Muscle of arm (tissue), 12 donors: ENCODE measurements around the gene NPL. TPM values are rescaled to one million over a fixed set of nuclear protein-coding genes. Genes with fewer than 3 reads are reported as not detected.

Experiments used
- DNase-seq: peaks from one replicate; pipeline ENCODE4 v3.0.0-alpha.2; 2013
- polyA plus RNA-seq, 12 donors: library from polyadenylated mRNA; unstranded; fragments of 120-200 nt; gene quantifications; one replicate each; pipeline ENCODE4 v1.2.1, GENCODE V29; 2013; ENCODE audit not compliant: insufficient read length in 12 of 12

Gene NPL
- polyA plus RNA-seq, 12 donors = 3.9 to 22.6 (median 8.3) TPM; not detected in 1

GRCh38 chr1:182862827-182863226 lies 73.3 kb downstream of the NPL start:
- no peak for DNase-seq

GRCh38 chr1:182863940-182864339 lies 74.4 kb downstream of the NPL start:
- no peak for DNase-seq

- DNase-seq = no peak
Observed at GRCh38 chr1:182867861-182868260, 78.3 kb downstream of the NPL start.

- DNase-seq = no peak
Observed at GRCh38 chr1:182869241-182869666, 79.7 kb downstream of the NPL start.

GRCh38 chr1:182872881-182873280 lies 83.3 kb downstream of the NPL start:
- no peak for DNase-seq

- no peak for DNase-seq
Observed at GRCh38 chr1:182875889-182876288, 86.3 kb downstream of the NPL start.

GRCh38 chr1:182877331-182877730 lies 87.8 kb downstream of the NPL start:
- DNase-seq = no peak

GRCh38 chr1:182877842-182878241 lies 88.3 kb downstream of the NPL start:
- no peak for DNase-seq

Other genes starting within 250 kb of the NPL start
- gene RNASEL, start 200.5 kb upstream of the NPL start, polyA plus RNA-seq = 1 to 10 TPM in 11 of 12 donors, not detected in 1; 2.8 to 8.9 (median 5.9) TPM
- gene RGS16, start 185.4 kb upstream of the NPL start, polyA plus RNA-seq = 10 to 100 TPM in 5 of 12 donors, 1 to 10 TPM in 6, not detected in 1; 5.1 to 23.5 (median 9.3) TPM
- gene RGS8, start 105.2 kb upstream of the NPL start, polyA plus RNA-seq = under 1 TPM in 9 of 12 donors, not detected in 3; 0.03 to 0.20 (median 0.12) TPM
- 100 to 1,000 TPM in 11 of 12 donors, not detected in 1; 109 to 149 (median 135) TPM for gene DHX9, start 49.6 kb downstream of the NPL start, polyA plus RNA-seq
- 1 to 10 TPM in 1 of 12 donors, under 1 TPM in 9, not detected in 2; 0.22 to 1.0 (median 0.46) TPM for gene SHCBP1L, start 163.4 kb downstream of the NPL start, polyA plus RNA-seq
- 100 to 1,000 TPM; 105 to 460 (median 317) TPM for gene LAMC1, start 233.6 kb downstream of the NPL start, polyA plus RNA-seq